ENCODE data around the gene E2F8.

DNA sequence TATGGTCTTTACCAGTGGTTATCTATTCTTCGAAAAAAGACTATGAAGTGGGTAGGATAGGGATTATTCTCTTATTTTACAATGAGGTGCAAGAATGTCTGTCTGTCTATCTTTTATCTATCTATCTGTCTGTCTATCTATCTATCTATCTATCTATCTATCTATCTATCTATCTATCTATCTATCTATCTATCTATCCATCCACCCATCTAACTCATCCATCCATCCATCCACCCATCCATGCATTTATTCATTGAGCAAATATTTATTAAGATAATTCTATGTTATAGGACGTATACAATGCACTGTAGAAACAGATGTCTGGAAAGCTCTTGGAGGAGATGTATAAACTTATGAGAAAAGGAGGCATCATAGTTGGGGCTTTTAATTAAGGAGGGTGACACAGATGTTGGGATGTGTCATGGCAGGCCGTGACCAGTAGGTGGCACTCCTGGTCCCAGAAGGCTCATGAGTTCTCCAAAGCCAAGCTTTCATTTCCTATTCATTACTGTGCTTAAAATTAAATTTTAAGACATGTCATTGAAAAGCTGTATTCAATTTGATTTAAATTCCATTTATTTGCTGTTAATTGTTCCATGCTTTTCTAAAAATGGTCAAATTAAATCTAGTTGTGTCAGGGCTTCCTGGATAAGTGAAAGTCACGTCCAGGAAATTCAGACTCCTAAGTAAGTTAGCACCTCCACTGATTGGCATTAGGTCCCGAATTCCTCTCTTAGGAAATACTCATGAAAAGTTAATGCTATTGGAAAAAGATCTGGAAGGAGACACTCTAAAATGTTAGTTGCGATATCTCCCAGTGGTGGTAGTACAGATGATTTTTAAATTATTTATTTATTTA, 19.0 kb upstream of the E2F8 start:
- TF ChIP-seq, protein P1, sequence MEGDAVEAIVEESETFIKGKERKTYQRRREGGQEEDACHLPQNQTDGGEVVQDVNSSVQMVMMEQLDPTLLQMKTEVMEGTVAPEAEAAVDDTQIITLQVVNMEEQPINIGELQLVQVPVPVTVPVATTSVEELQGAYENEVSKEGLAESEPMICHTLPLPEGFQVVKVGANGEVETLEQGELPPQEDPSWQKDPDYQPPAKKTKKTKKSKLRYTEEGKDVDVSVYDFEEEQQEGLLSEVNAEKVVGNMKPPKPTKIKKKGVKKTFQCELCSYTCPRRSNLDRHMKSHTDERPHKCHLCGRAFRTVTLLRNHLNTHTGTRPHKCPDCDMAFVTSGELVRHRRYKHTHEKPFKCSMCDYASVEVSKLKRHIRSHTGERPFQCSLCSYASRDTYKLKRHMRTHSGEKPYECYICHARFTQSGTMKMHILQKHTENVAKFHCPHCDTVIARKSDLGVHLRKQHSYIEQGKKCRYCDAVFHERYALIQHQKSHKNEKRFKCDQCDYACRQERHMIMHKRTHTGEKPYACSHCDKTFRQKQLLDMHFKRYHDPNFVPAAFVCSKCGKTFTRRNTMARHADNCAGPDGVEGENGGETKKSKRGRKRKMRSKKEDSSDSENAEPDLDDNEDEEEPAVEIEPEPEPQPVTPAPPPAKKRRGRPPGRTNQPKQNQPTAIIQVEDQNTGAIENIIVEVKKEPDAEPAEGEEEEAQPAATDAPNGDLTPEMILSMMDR (IDR thresholded peaks at IDR 0.05) = peak; percentile 63 to 94 (median 89)
- TF ChIP-seq POLR2A (IDR thresholded peaks at IDR 0.05) = no peak

All from testis (tissue), 2 donors.